IMR-90 (cell line): Measurements from ENCODE around the gene SLC12A7. TPM values are rescaled to one million over a fixed set of nuclear protein-coding genes. Genes with fewer than 3 reads are reported as not detected.

ENCODE experiments used
- ATAC-seq: fragments of 200-7000 bp; cut with Tn5 transposase; 2 replicates; pipeline ENCODE4 v1.9.1; 2020; ENCODE audit warnings: low read depth, mild to moderate bottlenecking, moderate library complexity
- BruUV-seq: library from RNA; stranded (reverse); fragments of 400-500 nt; replicated peaks from 2 replicates; lab custom pipeline; 2021; lab: Mats Ljungman, UMichigan
- CTCF ChIA-PET: fragments of 300-600 bp; formaldehyde crosslinking; extraction: SDS; loops from one replicate; lab custom pipeline; 2021; ENCODE audit warnings: antibody characterized with exemption; lab: Yijun Ruan, JAX
- POLR2A ChIA-PET: fragments of 300-600 bp; sonication (Branson Sonifier 250); formaldehyde crosslinking; loops from one replicate; lab custom pipeline; 2022; ENCODE audit warnings: antibody characterized with exemption; ENCODE audit not compliant: unreplicated experiment; lab: Charles Lee
- DNase-seq: peaks from one replicate; pipeline ENCODE4 v3.0.0; 2013
- H2AFZ ChIP-seq: replicated peaks from 2 replicates; pipeline ENCODE3; 2013; ENCODE audit warnings: low read length, mild to moderate bottlenecking; ENCODE audit not compliant: poor library complexity
- H2AK5ac ChIP-seq: 2 replicates; pipeline ENCODE4 v1.6.1; 2013; ENCODE audit warnings: low read depth, low read length, inconsistent platforms
- H2AK9ac ChIP-seq: replicated peaks from 2 replicates; pipeline ENCODE3; 2013; ENCODE audit warnings: mild to moderate bottlenecking, low read depth, low read length, moderate library complexity; ENCODE audit not compliant: poor library complexity
- H2BK120ac ChIP-seq: 2 replicates; pipeline ENCODE4 v1.6.1; 2013; ENCODE audit warnings: low read depth, low read length, inconsistent platforms
- H2BK15ac ChIP-seq: 3 replicates; pipeline ENCODE4 v1.6.1; 2013; ENCODE audit warnings: low read depth, low read length, inconsistent platforms
- H2BK20ac ChIP-seq: 2 replicates; pipeline ENCODE4 v1.6.1; 2013; ENCODE audit warnings: low read depth, mild to moderate bottlenecking, inconsistent platforms, low read length, moderate library complexity
- H2BK5ac ChIP-seq: 2 replicates; pipeline ENCODE4 v1.6.1; 2013; ENCODE audit warnings: mild to moderate bottlenecking, low read depth, low read length, inconsistent platforms; ENCODE audit not compliant: poor library complexity, severe bottlenecking
- H3K14ac ChIP-seq: replicated peaks from 2 replicates; pipeline ENCODE4 v1.6.1; 2013; ENCODE audit warnings: low read depth, low read length, inconsistent platforms
- H3K18ac ChIP-seq: 2 replicates; pipeline ENCODE4 v1.6.1; 2013; ENCODE audit warnings: low read depth, low read length, control low read depth
- H3K23ac ChIP-seq: 2 replicates; pipeline ENCODE4 v1.6.1; 2013; ENCODE audit warnings: low read depth, low read length, inconsistent platforms
- H3K27ac ChIP-seq: 2 replicates; pipeline ENCODE4 v1.5.1; 2013; ENCODE audit warnings: mild to moderate bottlenecking, control low read depth, low read length; ENCODE audit not compliant: insufficient read depth
- H3K27me3 ChIP-seq: 2 replicates; pipeline ENCODE4 v1.6.1; 2013; ENCODE audit warnings: low read length; ENCODE audit not compliant: control insufficient read depth, insufficient read depth
- H3K36me3 ChIP-seq: 2 replicates; pipeline ENCODE4 v1.6.1; 2013; ENCODE audit warnings: low read length, mixed read lengths; ENCODE audit not compliant: control insufficient read depth, insufficient read depth
- H3K4ac ChIP-seq: 2 replicates; pipeline ENCODE4 v1.6.1; 2013; ENCODE audit warnings: low read depth, low read length, inconsistent platforms
- H3K4me1 ChIP-seq: 2 replicates; pipeline ENCODE4 v1.6.1; 2013; ENCODE audit warnings: low read length, mixed read lengths; ENCODE audit not compliant: control insufficient read depth, insufficient read depth
- H3K4me2 ChIP-seq: 2 replicates; pipeline ENCODE4 v1.6.1; 2013; ENCODE audit warnings: low read depth, mild to moderate bottlenecking, control low read depth, low read length, moderate library complexity
- H3K4me3 ChIP-seq: 2 replicates; pipeline ENCODE4 v1.5.1; 2013; ENCODE audit warnings: low read depth, mild to moderate bottlenecking, control low read depth, low read length, moderate library complexity; ENCODE audit not compliant: insufficient read depth
- H3K56ac ChIP-seq: 2 replicates; pipeline ENCODE4 v1.6.1; 2013; ENCODE audit warnings: low read length, inconsistent platforms; ENCODE audit not compliant: insufficient read depth; ENCODE audit errors: extremely low read depth
- H3K79me1 ChIP-seq, 2 experiments: 2 replicates each; pipeline ENCODE4 v1.6.1; 2013; ENCODE audit warnings: low read length in 2 of 2, inconsistent platforms in 1 of 2, low read depth in 1 of 2
- H3K9ac ChIP-seq: 2 replicates; pipeline ENCODE4 v1.6.1; 2013; ENCODE audit warnings: low read depth, low read length, control low read depth
- H3K9me1 ChIP-seq: 2 replicates; pipeline ENCODE4 v1.6.1; 2013; ENCODE audit warnings: low read length, inconsistent platforms; ENCODE audit not compliant: insufficient read depth
- H3K9me3 ChIP-seq: 2 replicates; pipeline ENCODE4 v1.6.1; 2013; ENCODE audit warnings: low read length; ENCODE audit not compliant: control insufficient read depth, insufficient read depth
- H4K20me1 ChIP-seq: 2 replicates; pipeline ENCODE4 v1.6.1; 2013; ENCODE audit warnings: low read length, inconsistent platforms; ENCODE audit not compliant: insufficient read depth
- H4K5ac ChIP-seq: 2 replicates; pipeline ENCODE4 v1.6.1; 2013; ENCODE audit warnings: mild to moderate bottlenecking, low read depth, low read length, control low read depth
- H4K8ac ChIP-seq, 2 experiments: 2 replicates each; pipeline ENCODE4 v1.6.1; 2013; ENCODE audit warnings: low read depth in 2 of 2, low read length in 2 of 2, control low read depth in 1 of 2, inconsistent platforms in 1 of 2
- H4K91ac ChIP-seq: 2 replicates; pipeline ENCODE4 v1.6.1; 2013; ENCODE audit warnings: low read depth, low read length, inconsistent platforms; ENCODE audit not compliant: insufficient read depth
- BHLHE40 ChIP-seq: fragments of 150-350 bp; IDR thresholded peaks from 2 replicates; pipeline ENCODE4 v1.6.1; 2016; ENCODE audit warnings: mild to moderate bottlenecking, low read depth, low read length
- CEBPB ChIP-seq: IDR thresholded peaks from 2 replicates; pipeline ENCODE4 v1.6.1; 2012; ENCODE audit warnings: low read depth, low read length, improper control_type of control experiment
- CHD1 ChIP-seq: IDR thresholded peaks from 2 replicates; pipeline ENCODE4 v1.6.1; 2012; ENCODE audit warnings: low read depth, low read length, improper control_type of control experiment
- CTCF ChIP-seq: conservative IDR thresholded peaks from 2 replicates; pipeline ENCODE4 v1.5.1; 2012; ENCODE audit warnings: mild to moderate bottlenecking, low read depth, low read length, improper control_type of control experiment
- ELK1 ChIP-seq: fragments of 150-350 bp; IDR thresholded peaks from 2 replicates; pipeline ENCODE4 v1.6.1; 2016; ENCODE audit warnings: low read depth, mild to moderate bottlenecking, low read length, moderate library complexity, borderline replicate concordance
- FOS ChIP-seq: fragments of 150-350 bp; IDR thresholded peaks from 2 replicates; pipeline ENCODE4 v1.6.1; 2016; ENCODE audit warnings: low read depth, low read length
- MAFK ChIP-seq: IDR thresholded peaks from 2 replicates; pipeline ENCODE4 v1.6.1; 2012; ENCODE audit warnings: low read depth, low read length, improper control_type of control experiment
- MAZ ChIP-seq: IDR thresholded peaks from 2 replicates; pipeline ENCODE4 v1.6.1; 2012; ENCODE audit warnings: low read depth, mild to moderate bottlenecking, low read length, improper control_type of control experiment, moderate library complexity, borderline replicate concordance
- MXI1 ChIP-seq: IDR thresholded peaks from 2 replicates; pipeline ENCODE4 v1.6.1; 2012; ENCODE audit warnings: low read depth, mild to moderate bottlenecking, low read length, moderate library complexity, borderline replicate concordance
- NFE2L2 ChIP-seq: fragments of 150-350 bp; IDR thresholded peaks from 2 replicates; pipeline ENCODE4 v1.6.1; 2016; ENCODE audit warnings: low read depth, mild to moderate bottlenecking, low read length
- POLR2A ChIP-seq: IDR thresholded peaks from 2 replicates; pipeline ENCODE4 v1.6.1; 2012; ENCODE audit warnings: mild to moderate bottlenecking, low read depth, low read length
- RAD21 ChIP-seq: IDR thresholded peaks from 2 replicates; pipeline ENCODE4 v1.6.1; 2012; ENCODE audit warnings: low read length, improper control_type of control experiment
- RCOR1 ChIP-seq: IDR thresholded peaks from 2 replicates; pipeline ENCODE4 v1.6.1; 2012; ENCODE audit warnings: mild to moderate bottlenecking, low read length, improper control_type of control experiment; ENCODE audit not compliant: insufficient replicate concordance
- RFX5 ChIP-seq: IDR thresholded peaks from 2 replicates; pipeline ENCODE4 v1.8.0; 2012; ENCODE audit warnings: low read depth, mild to moderate bottlenecking, low read length, moderate library complexity
- SMC3 ChIP-seq: fragments of 150-350 bp; IDR thresholded peaks from 2 replicates; pipeline ENCODE4 v1.6.1; 2016; ENCODE audit warnings: low read depth, mild to moderate bottlenecking, antibody characterized with exemption, low read length, moderate library complexity
- USF2 ChIP-seq: fragments of 150-350 bp; IDR thresholded peaks from 2 replicates; pipeline ENCODE4 v1.6.1; 2017; ENCODE audit warnings: mild to moderate bottlenecking, antibody characterized with exemption, low read length, low read depth
- WGBS, 2 experiments: methylation state at CpG; one replicate each; pipeline versions ENCODE4 v1.1.5 to v1.1.7; 2013; ENCODE audit warnings: missing lambda C conversion rate in 2 of 2; ENCODE audit not compliant: insufficient read length in 1 of 2; ENCODE audit errors: extremely low coverage in 2 of 2; 5-methylcytosine and 5-hydroxymethylcytosine counted together
- dilution Hi-C: fragments of 300-500 bp; cut with HindIII; formaldehyde crosslinking; loops from one replicate; pipeline ENCODE4 v1.14.3; 2018; ENCODE audit warnings: low sequenced_read_pairs; ENCODE audit not compliant: unreplicated experiment
- in situ Hi-C: fragments of 300-500 bp; cut with MboI; formaldehyde crosslinking; loops from 3 replicates; pipeline ENCODE4 v1.14.3; 2019; ENCODE audit warnings: low sequenced_read_pairs, inconsistent platforms, mixed read lengths
- intact Hi-C: fragments of 100-400 bp; cut with micrococcal nuclease; formaldehyde crosslinking; loops from 2 replicates; pipeline ENCODE4 v1.10.0; 2022
- polyA plus RNA-seq, 3 experiments: library from polyadenylated mRNA; depleted of rRNA; stranded (reverse); fragments of >200 nt; gene quantifications; 2 replicates each; pipeline ENCODE4 v1.2.3, GENCODE V29; 2012; ENCODE audit warnings: low replicate concordance in 1 of 3
- total RNA-seq: library from RNA; depleted of rRNA; stranded (reverse); fragments of >200 nt; gene quantifications from 2 replicates; pipeline ENCODE4 v1.2.3, GENCODE V29; 2012

SLC12A7 gene
- total and polyA plus RNA-seq, 2 of the 4 experiments (the other 2 are of a cell fraction): 3.0 to 6.1 TPM

- TF ChIP-seq USF2 (no peak), MAZ (no peak), SMC3 (no peak), RCOR1 (no peak), MXI1 (no peak), BHLHE40 (no peak), RFX5 (no peak), MAFK (no peak), ELK1 (no peak), POLR2A (no peak), CTCF (no peak), FOS (no peak), CEBPB (no peak), CHD1 (no peak), NFE2L2 (no peak), RAD21 (no peak)
- H4K5ac ChIP-seq: no peak overlapping the region
- no peak overlapping the region for H2AFZ ChIP-seq
- no peak overlapping the region for H3K4ac ChIP-seq
- no peak overlapping the region for H4K91ac ChIP-seq
- H3K4me2 ChIP-seq: no peak overlapping the region
- H3K27ac ChIP-seq: no peak overlapping the region
- H3K4me1 ChIP-seq: no peaks in the 10 kb centered on the region
- H3K18ac ChIP-seq: no peak overlapping the region
- no peak overlapping the region for H3K56ac ChIP-seq
- H2BK5ac ChIP-seq: no peak overlapping the region
- no peaks in the 10 kb centered on the region for H3K79me1 ChIP-seq
- H3K23ac ChIP-seq: no peak overlapping the region
- H3K4me3 ChIP-seq: no peak overlapping the region
- DNase-seq (no peak), ATAC-seq (no peak)
- in situ Hi-C loops: loop anchor here (10.0 kb wide), 1 partner anchor 198 kb away; no protein-coding TSS in a partner anchor
- H2BK120ac ChIP-seq: no peak overlapping the region
- H3K27me3 ChIP-seq: peaks cover 47% of the 10 kb centered on the region; the same call in 1 of the 2 replicates
- no peak overlapping the region for H2BK20ac ChIP-seq
- no peaks in the 10 kb centered on the region for H3K9me3 ChIP-seq
- POLR2A ChIA-PET: no interaction called here
- intact Hi-C loops: no loop called here
- no TSS peak for BruUV-seq
- H3K36me3 ChIP-seq: no peaks in the 10 kb centered on the region
- no peak overlapping the region for H3K14ac ChIP-seq
- H3K9ac ChIP-seq: no peak overlapping the region
- H2BK15ac ChIP-seq: no peak overlapping the region
- H4K8ac ChIP-seq: no peak overlapping the region
- no peaks in the 10 kb centered on the region for H3K9me1 ChIP-seq
- no peak overlapping the region for H2AK5ac ChIP-seq
- no peaks in the 10 kb centered on the region for H4K20me1 ChIP-seq
- dilution Hi-C loops: no loop called here
- CTCF ChIA-PET: no interaction called here
- whole genome bisulfite sequencing, 2 experiments: 85% methylated on average over 5 of the region's 8 CpGs; no CpG with 5 or more reads in 1 of the 2 experiments
- no peak overlapping the region for H2AK9ac ChIP-seq
These were observed 20.7 kb upstream of the SLC12A7 start for GRCh38 chr5:1132570-1132969.
